Nephron (organoid): Measurements from ENCODE around the gene CSH1.
A peak's percentile ranks its signal among the peaks of the same experiment; 100 is the strongest.
"Not testable (repeated sequence)": the region's sequence is repeated elsewhere in the genome, so short reads cannot be mapped to it uniquely, and the experiment has no call there.

Experiments used
- H3K27ac Mint-ChIP-seq, 3 experiments: 2 replicates each; pipeline ENCODE4 v1.8.0; 2020; ENCODE audit warnings: mixed read lengths in 3 of 3, mild to moderate bottlenecking in 2 of 3, moderate library complexity in 1 of 3
- H3K27me3 Mint-ChIP-seq: 2 replicates; pipeline ENCODE4 v1.8.0; 2021; ENCODE audit warnings: low read depth, mild to moderate bottlenecking, moderate library complexity, mixed read lengths
- H3K36me3 Mint-ChIP-seq: 2 replicates; pipeline ENCODE4 v1.8.0; 2020; ENCODE audit warnings: low read depth, mixed read lengths
- H3K4me1 Mint-ChIP-seq: 2 replicates; pipeline ENCODE4 v1.8.0; 2020; ENCODE audit warnings: mixed read lengths
- H3K4me3 Mint-ChIP-seq, 3 experiments: 2 replicates each; pipeline ENCODE4 v1.8.0; 2020; ENCODE audit warnings: mild to moderate bottlenecking in 3 of 3, mixed read lengths in 3 of 3, moderate library complexity in 2 of 3
- H3K9me3 Mint-ChIP-seq: 2 replicates; pipeline ENCODE4 v1.8.0; 2020; ENCODE audit warnings: mixed read lengths
- TF ChIP-seq, protein P1 (sequence below), 3 experiments: fragments of 200-600 bp; sonication (generic); IDR thresholded peaks; one replicate each; pipeline ENCODE4 v1.5.0; 2021; ENCODE audit warnings: antibody characterized with exemption in 3 of 3; ENCODE audit not compliant: unreplicated experiment in 3 of 3

CSH1 gene

DNA sequence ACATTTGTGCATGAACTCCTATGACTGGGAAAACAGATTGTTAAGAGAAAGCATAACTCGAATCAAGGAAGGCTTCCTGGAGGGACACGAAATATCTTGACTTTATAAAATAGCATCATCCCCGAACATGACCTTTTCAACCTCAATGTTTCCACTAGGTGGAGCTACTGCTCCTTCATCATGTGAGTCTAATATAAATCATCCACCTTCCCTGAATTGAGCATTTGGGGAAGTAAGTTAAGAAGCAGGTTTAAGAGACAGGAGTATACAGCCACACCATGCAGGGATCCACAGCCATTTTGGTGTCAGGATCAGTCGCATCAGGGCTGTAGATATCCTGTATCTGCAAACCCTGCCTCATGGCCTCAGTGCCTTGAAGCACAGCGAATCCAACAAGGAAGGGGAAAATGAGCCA is 7.4 kb upstream of the CSH1 start:
- TF ChIP-seq, protein P1, sequence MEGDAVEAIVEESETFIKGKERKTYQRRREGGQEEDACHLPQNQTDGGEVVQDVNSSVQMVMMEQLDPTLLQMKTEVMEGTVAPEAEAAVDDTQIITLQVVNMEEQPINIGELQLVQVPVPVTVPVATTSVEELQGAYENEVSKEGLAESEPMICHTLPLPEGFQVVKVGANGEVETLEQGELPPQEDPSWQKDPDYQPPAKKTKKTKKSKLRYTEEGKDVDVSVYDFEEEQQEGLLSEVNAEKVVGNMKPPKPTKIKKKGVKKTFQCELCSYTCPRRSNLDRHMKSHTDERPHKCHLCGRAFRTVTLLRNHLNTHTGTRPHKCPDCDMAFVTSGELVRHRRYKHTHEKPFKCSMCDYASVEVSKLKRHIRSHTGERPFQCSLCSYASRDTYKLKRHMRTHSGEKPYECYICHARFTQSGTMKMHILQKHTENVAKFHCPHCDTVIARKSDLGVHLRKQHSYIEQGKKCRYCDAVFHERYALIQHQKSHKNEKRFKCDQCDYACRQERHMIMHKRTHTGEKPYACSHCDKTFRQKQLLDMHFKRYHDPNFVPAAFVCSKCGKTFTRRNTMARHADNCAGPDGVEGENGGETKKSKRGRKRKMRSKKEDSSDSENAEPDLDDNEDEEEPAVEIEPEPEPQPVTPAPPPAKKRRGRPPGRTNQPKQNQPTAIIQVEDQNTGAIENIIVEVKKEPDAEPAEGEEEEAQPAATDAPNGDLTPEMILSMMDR (IDR thresholded peaks at IDR 0.05; ENCODE audit: unreplicated experiment in 3 of 3) = peak; percentile 30 to 52 (median 41)
- H3K36me3 Mint-ChIP-seq, H3K9me3 Mint-ChIP-seq, H3K4me1 Mint-ChIP-seq, H3K27ac Mint-ChIP-seq, H3K4me3 Mint-ChIP-seq: not testable (repeated sequence)
- peaks cover 19% of the 10 kb centered on the region for H3K27me3 Mint-ChIP-seq

DNA sequence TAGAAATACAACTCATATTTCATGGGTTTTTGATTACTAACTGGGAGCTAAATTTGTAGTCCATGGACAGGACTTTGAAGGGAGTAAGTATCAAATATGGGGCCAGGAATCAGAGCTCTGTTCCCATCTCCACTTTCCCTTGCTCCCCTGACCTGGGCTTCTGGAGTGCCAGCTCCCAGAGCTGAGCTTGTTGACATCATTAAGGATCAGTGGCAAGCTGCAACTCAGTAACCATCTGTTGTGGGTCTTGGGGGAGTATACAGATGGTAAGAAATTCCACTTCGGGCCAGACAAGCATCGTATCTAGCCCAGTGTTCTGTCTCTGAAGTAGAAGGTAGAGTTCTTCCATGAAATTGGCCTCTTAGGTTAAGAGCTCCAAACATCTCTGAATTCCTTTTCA is 5.6 kb upstream of the CSH1 start:
- peaks cover 12% of the 10 kb centered on the region for H3K27me3 Mint-ChIP-seq
- H3K4me1 Mint-ChIP-seq, H3K27ac Mint-ChIP-seq, H3K36me3 Mint-ChIP-seq, H3K9me3 Mint-ChIP-seq, H3K4me3 Mint-ChIP-seq: not testable (repeated sequence)

GRCh38 chr17:63898899-63899798 is 2.8 kb upstream of the CSH1 start:
- not testable (repeated sequence) for H3K36me3 Mint-ChIP-seq, H3K27me3 Mint-ChIP-seq, H3K27ac Mint-ChIP-seq, H3K4me1 Mint-ChIP-seq, H3K4me3 Mint-ChIP-seq, H3K9me3 Mint-ChIP-seq

DNA sequence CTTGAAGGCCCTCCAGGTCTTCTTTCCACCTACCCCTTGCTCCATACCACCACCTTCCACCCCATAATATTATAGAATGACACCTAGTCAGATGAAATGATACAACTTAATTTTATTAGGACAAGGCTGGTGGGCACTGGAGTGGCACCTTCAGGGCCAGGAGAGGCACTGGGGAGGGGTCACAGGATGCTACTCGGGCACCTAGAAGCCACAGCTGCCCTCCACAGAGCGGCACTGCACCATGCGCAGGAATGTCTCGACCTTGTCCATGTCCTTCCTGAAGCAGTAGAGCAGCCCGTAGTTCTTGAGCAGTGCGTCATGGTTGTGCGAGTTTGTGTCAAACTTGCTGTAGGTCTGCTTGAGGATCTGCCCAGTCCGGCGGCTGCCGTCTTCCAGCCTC is 1.6 kb downstream of the CSH1 start:
- H3K4me1 Mint-ChIP-seq, H3K4me3 Mint-ChIP-seq, H3K27ac Mint-ChIP-seq, H3K36me3 Mint-ChIP-seq, H3K27me3 Mint-ChIP-seq, H3K9me3 Mint-ChIP-seq: not testable (repeated sequence)

- not testable (repeated sequence) for H3K27me3 Mint-ChIP-seq, H3K27ac Mint-ChIP-seq, H3K4me3 Mint-ChIP-seq, H3K4me1 Mint-ChIP-seq, H3K9me3 Mint-ChIP-seq, H3K36me3 Mint-ChIP-seq
Observed at GRCh38 chr17:63894021-63894420, 2.4 kb downstream of the CSH1 start.

GRCh38 chr17:63892316-63893037 is 3.9 kb downstream of the CSH1 start:
- not testable (repeated sequence) for H3K4me1 Mint-ChIP-seq, H3K27me3 Mint-ChIP-seq, H3K4me3 Mint-ChIP-seq, H3K27ac Mint-ChIP-seq, H3K36me3 Mint-ChIP-seq, H3K9me3 Mint-ChIP-seq
- TF ChIP-seq, protein P1 (IDR thresholded peaks at IDR 0.05; ENCODE audit: unreplicated experiment in 3 of 3) = peak in 2 of 3 experiments; percentile 7 to 14

- TF ChIP-seq, protein P1 (IDR thresholded peaks at IDR 0.05; ENCODE audit: unreplicated experiment in 3 of 3) = peak; percentile 37 to 48 (median 46)
- H3K36me3 Mint-ChIP-seq, H3K27ac Mint-ChIP-seq, H3K4me1 Mint-ChIP-seq, H3K9me3 Mint-ChIP-seq, H3K27me3 Mint-ChIP-seq, H3K4me3 Mint-ChIP-seq: not testable (repeated sequence)
Observed at GRCh38 chr17:63889026-63889848, 7.1 kb downstream of the CSH1 start.

GRCh38 chr17:63885119-63885518 is 11.3 kb downstream of the CSH1 start:
- H3K27ac Mint-ChIP-seq, H3K27me3 Mint-ChIP-seq, H3K4me3 Mint-ChIP-seq, H3K4me1 Mint-ChIP-seq, H3K36me3 Mint-ChIP-seq, H3K9me3 Mint-ChIP-seq: not testable (repeated sequence)

DNA sequence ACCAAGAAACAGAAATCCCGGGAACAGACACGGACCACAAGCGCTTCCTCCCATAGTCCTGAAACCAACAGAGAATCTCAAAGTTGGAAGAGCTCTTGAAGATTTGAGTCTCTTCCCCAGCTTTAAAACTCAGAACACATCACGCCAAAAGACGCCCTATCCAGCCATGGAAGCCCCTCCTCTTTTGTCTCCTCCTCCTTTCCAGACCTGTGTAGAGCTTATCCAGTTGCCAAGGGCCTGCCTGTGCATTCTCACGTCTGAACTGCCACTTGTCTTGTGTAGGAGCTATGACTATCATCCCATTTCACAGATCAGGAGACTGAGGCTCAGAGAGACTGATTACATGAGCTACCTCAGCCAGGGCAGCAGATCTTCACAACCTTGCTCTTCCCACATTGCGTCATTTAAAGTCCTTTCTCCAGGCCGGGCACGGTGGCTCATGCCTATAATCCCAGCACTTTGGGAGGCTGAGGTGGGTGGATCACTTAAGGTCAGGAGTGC is 13.7 kb downstream of the CSH1 start:
- H3K4me3 Mint-ChIP-seq = not testable (repeated sequence)

More for the DNA sequence above, 13.7 kb downstream of the CSH1 start:
- H3K27ac Mint-ChIP-seq, H3K36me3 Mint-ChIP-seq, H3K4me1 Mint-ChIP-seq, H3K9me3 Mint-ChIP-seq: not testable (repeated sequence)
- peaks cover 16% of the 10 kb centered on the region for H3K27me3 Mint-ChIP-seq
